Choroid plexus epithelial cell (primary cell): ENCODE measurements around the gene RIPOR1.

Source experiments
- DNase-seq: peaks from one replicate; pipeline ENCODE4 v3.0.0-alpha.2; 2010; ENCODE audit warnings: low read depth
- H3K4me3 ChIP-seq: 2 replicates; pipeline ENCODE4 v1.5.1; 2011; ENCODE audit warnings: low read depth, mild to moderate bottlenecking, control low read depth, low read length, moderate library complexity
- CTCF ChIP-seq: conservative IDR thresholded peaks from 2 replicates; pipeline ENCODE4 v1.5.1; 2011; ENCODE audit warnings: low read depth, mild to moderate bottlenecking, control low read depth, inconsistent platforms, low read length, moderate library complexity

RIPOR1 gene

GRCh38 chr16:67528222-67528869 lies at the start of gene RIPOR1:
TSS of gene RIPOR1 (plus strand) at chr16:67528829. CDS start at chr16:67538447, 9,618 bp downstream.
- peak within 1 kb of the TSS; percentile 78 for H3K4me3 ChIP-seq
- no peak for TF ChIP-seq CTCF
- DNase-seq = no peak

- TF ChIP-seq CTCF = peak; percentile 80
- DNase-seq = peak; percentile 99
- peak within 1 kb of the TSS; percentile 100 for H3K4me3 ChIP-seq
Observed at GRCh38 chr16:67480833-67481560, 47.6 kb upstream of the RIPOR1 start, which contains the start of gene ATP6V0D1. TSS of gene ATP6V0D1 (minus strand) at chr16:67481157. CDS start at chr16:67481086, 71 bp downstream.

- DNase-seq = no peak
- H3K4me3 ChIP-seq = peak overlapping the region; percentile 71
- no peak for TF ChIP-seq CTCF
Observed at GRCh38 chr16:67481561-67482232, 46.9 kb upstream of the RIPOR1 start.

GRCh38 chr16:67482233-67482924 lies 46.2 kb upstream of the RIPOR1 start:
- H3K4me3 ChIP-seq = peak overlapping the region; percentile 71
- no peak for TF ChIP-seq CTCF
- no peak for DNase-seq

- H3K4me3 ChIP-seq = no peak within 1 kb of the TSS
- no peak for TF ChIP-seq CTCF
- DNase-seq = no peak
Observed at GRCh38 chr16:67483150-67483549, 45.5 kb upstream of the RIPOR1 start, which contains the start of gene AGRP. TSS of gene AGRP (minus strand) at chr16:67483547. CDS start at chr16:67483398, 149 bp downstream.

- DNase-seq = no peak
- no peak for TF ChIP-seq CTCF
- no peak overlapping the region for H3K4me3 ChIP-seq
Observed at GRCh38 chr16:67483731-67484525, 44.7 kb upstream of the RIPOR1 start.
